OCI-LY3 (cell line): Measurements from ENCODE around the gene TMEM9B.

Experiments used
- CTCF ChIP-seq: fragments of 200-600, 300-600 bp; sonication (generic); IDR thresholded peaks from 2 replicates; pipeline ENCODE4 v1.5.1; 2014; ENCODE audit warnings: antibody characterized with exemption, low read length, low read depth
- EZH2phosphoT487 ChIP-seq: fragments of 200-600 bp; shearing (Covaris generic); IDR thresholded peaks from 2 replicates; pipeline ENCODE4 v1.6.1; 2018; ENCODE audit warnings: antibody characterized with exemption, mixed run types, low read depth

DNA sequence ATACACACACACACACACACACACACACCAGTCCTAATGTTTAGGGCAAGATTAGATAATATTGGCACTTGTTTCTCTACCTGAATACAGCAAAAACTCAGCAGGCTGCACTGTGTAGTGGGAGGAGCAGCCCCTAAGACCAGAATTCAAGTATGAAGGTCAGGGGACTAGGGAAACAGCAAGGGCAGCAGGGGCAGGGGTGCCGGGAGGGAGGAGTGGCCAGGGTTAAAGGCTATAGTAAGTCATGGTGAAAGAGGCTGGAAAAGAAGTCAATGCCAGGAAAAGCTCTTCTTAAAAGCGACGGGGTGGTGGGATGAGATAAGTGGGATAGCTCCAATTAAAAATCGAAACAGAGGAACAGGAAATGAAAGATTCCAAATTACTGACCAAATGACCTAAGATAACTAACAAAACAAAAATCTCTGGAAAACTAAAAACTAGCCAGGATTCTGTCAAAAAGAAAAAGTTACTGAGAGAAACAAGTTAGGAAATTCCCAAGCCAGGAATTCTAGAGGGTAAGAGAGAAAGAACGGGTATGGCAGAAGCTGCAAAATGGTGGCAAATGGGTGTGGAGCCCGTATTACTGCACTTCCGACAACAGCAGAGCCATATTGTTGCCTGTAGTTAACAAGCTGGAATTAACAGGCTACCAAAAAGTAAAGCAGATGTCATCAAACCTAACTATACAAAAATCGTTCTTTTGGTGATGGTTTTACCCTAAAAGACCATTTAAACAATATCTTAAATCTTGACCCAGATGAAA is 22.7 kb downstream of the TMEM9B start:
- no peak for TF ChIP-seq CTCF
- no peak for TF ChIP-seq EZH2phosphoT487
